Stimulated activated CD4-positive, alpha-beta T cell treated with anti-CD3 and anti-CD28 coated beads, Interleukin-12 subunit alpha, Interleukin-12 subunit beta, amount 100 ng/mL, for 24 hours (primary cell): ENCODE measurements around the gene CACNA1H.
"Not testable (repeated sequence)": the region's sequence is repeated elsewhere in the genome, so short reads cannot be mapped to it uniquely, and the experiment has no call there.

Source experiments
- DNase-seq, 2 experiments: peaks; one replicate each; pipeline ENCODE4 v3.0.0-alpha.2; 2020; ENCODE audit warnings: low read depth in 2 of 2

CACNA1H gene

GRCh38 chr16:1255276-1256122, 102.6 kb downstream of the CACNA1H start, which contains the start of gene TPSD1:
TSS of gene TPSD1 (plus strand) at chr16:1256069. CDS start at chr16:1256281, 212 bp downstream.
- not testable (repeated sequence) for DNase-seq

- not testable (repeated sequence) for DNase-seq
Observed at GRCh38 chr16:1256296-1256873, 103.5 kb downstream of the CACNA1H start.

- DNase-seq = no peak
Observed at GRCh38 chr16:1256874-1257322, 104.0 kb downstream of the CACNA1H start.

- DNase-seq = no peak
Observed at GRCh38 chr16:1257561-1258224, 104.8 kb downstream of the CACNA1H start.

- DNase-seq = no peak
Observed at GRCh38 chr16:1258225-1258600, 105.3 kb downstream of the CACNA1H start.

GRCh38 chr16:1258906-1259759, 106.2 kb downstream of the CACNA1H start:
- no peak for DNase-seq

- no peak for DNase-seq
Observed at GRCh38 chr16:1259760-1260068, 106.8 kb downstream of the CACNA1H start.

GRCh38 chr16:1260101-1260680, 107.3 kb downstream of the CACNA1H start:
- no peak for DNase-seq

GRCh38 chr16:1261131-1261892, 108.4 kb downstream of the CACNA1H start:
- DNase-seq = no peak

- DNase-seq = no peak
Observed at GRCh38 chr16:1262210-1262845, 109.4 kb downstream of the CACNA1H start.

- DNase-seq = no peak
Observed at GRCh38 chr16:1262846-1263221, 109.9 kb downstream of the CACNA1H start.

GRCh38 chr16:1263591-1264344, 110.9 kb downstream of the CACNA1H start:
- DNase-seq = no peak

GRCh38 chr16:1264345-1265089, 111.6 kb downstream of the CACNA1H start:
- DNase-seq = no peak

GRCh38 chr16:1265090-1265630, 112.3 kb downstream of the CACNA1H start:
- no peak for DNase-seq

GRCh38 chr16:1265826-1266225, 112.9 kb downstream of the CACNA1H start:
- no peak for DNase-seq

GRCh38 chr16:1269418-1269817, 116.5 kb downstream of the CACNA1H start:
- DNase-seq = not testable (repeated sequence)

GRCh38 chr16:1271380-1271723, 118.4 kb downstream of the CACNA1H start:
- no peak for DNase-seq
